H1 (cell line): ENCODE data around the gene ZFP91. TPM values are rescaled to one million over a fixed set of nuclear protein-coding genes. Genes with fewer than 3 reads are reported as not detected.

Source experiments
- ATF2 ChIP-seq: IDR thresholded peaks from 2 replicates; pipeline ENCODE4 v1.6.1; 2012; ENCODE audit warnings: low read length, inconsistent platforms
- RNF2 ChIP-seq: fragments of 200-900, 300-1000 bp; sonication (generic); IDR thresholded peaks from 2 replicates; pipeline ENCODE4 v1.7.1; 2016; ENCODE audit warnings: borderline replicate concordance, low read depth, mild to moderate bottlenecking, antibody characterized with exemption, low read length; ENCODE audit not compliant: poor library complexity, severe bottlenecking; ENCODE audit errors: missing control alignments
- polyA plus RNA-seq, 7 experiments: library from polyadenylated mRNA; depleted of rRNA in 3 of 7; stranded (reverse) in 5 of 7; unstranded in 2 of 7; fragments of >200 nt in 5 of 7; fragments of 200-250 nt in 2 of 7; gene quantifications; 1 replicate in 5 of 7; 2 replicates in 1 of 7; 4 replicates in 1 of 7; pipeline versions ENCODE4 v1.2.1 to v1.2.3, GENCODE V29; 2011 to 2013; ENCODE audit warnings: missing spikeins in 2 of 7, mixed read lengths in 2 of 7
- total RNA-seq: library from RNA; stranded (reverse); fragmentation: NEBNext Ultra II Directional; extraction: Animal tissue kit (Norgen Biotek cat#: 25700); gene quantifications from 2 replicates; pipeline ENCODE4 v1.2.1, GENCODE V29; 2021

The ZFP91 gene
- total and polyA plus RNA-seq, 2 of the 8 experiments (the other 6 are each of a cell fraction or from before 2014, with no cell fraction given) = 10.7 to 29.0 TPM

GRCh38 chr11:58654908-58655296, 76.0 kb downstream of the ZFP91 start (continued):
- no peak for TF ChIP-seq ATF2
- no peak for TF ChIP-seq RNF2
